Upper lobe of left lung (tissue), 6 donors: ENCODE data around the gene PA2G4. TPM values are rescaled to one million over a fixed set of nuclear protein-coding genes. Genes with fewer than 3 reads are reported as not detected.

ENCODE experiments used
- ATAC-seq, 2 donors: fragments of 200-7000 bp; cut with Tn5 transposase; one replicate each; pipeline ENCODE4 v1.9.1; 2022; ENCODE audit warnings: mild to moderate bottlenecking in 2 of 2, moderate library complexity in 2 of 2; ENCODE audit not compliant: low FRiP score in 2 of 2
- DNase-seq, 2 donors: peaks; one replicate each; pipeline ENCODE4 v3.0.0-alpha.2; 2019 to 2020
- H3K27ac ChIP-seq, 4 donors: fragments of 200-600 bp; sonication (generic); one replicate each; pipeline ENCODE4 v1.5.1; 2016 to 2019
- H3K27me3 ChIP-seq, 4 donors: fragments of 200-600 bp; sonication (generic); one replicate each; pipeline ENCODE4 v1.5.1; 2017 to 2019
- H3K36me3 ChIP-seq, 4 donors: fragments of 200-600 bp; sonication (generic); one replicate each; pipeline ENCODE4 v1.5.1; 2016 to 2019
- H3K4me1 ChIP-seq, 4 donors: fragments of 200-600 bp; sonication (generic); one replicate each; pipeline ENCODE4 v1.5.1; 2018 to 2019
- H3K4me3 ChIP-seq, 4 donors: fragments of 200-600 bp; sonication (generic); one replicate each; pipeline ENCODE4 v1.5.1; 2017 to 2019; ENCODE audit warnings: mild to moderate bottlenecking in 2 of 4, moderate library complexity in 1 of 4
- H3K9me3 ChIP-seq, 4 donors: fragments of 200-600 bp; sonication (generic); one replicate each; pipeline ENCODE4 v1.5.1; 2018 to 2019
- CTCF ChIP-seq, 6 experiments: fragments of 450-650 bp in 4 of 6; fragments of 200-600 bp in 2 of 6; sonication (generic) in 2 of 6; IDR thresholded peaks; one replicate each; pipeline ENCODE4 v1.5.1; 2016 to 2019; ENCODE audit warnings: antibody characterized with exemption in 6 of 6
- EP300 ChIP-seq, 4 donors: sonication (generic); formaldehyde crosslinking; IDR thresholded peaks; one replicate each; pipeline ENCODE4 v1.5.1; 2017; ENCODE audit warnings: antibody characterized with exemption in 4 of 4, control low read depth in 2 of 4
- POLR2A ChIP-seq, 4 donors: fragments of 450-650 bp; IDR thresholded peaks; one replicate each; pipeline ENCODE4 v1.5.1; 2016 to 2017; ENCODE audit warnings: antibody characterized with exemption in 4 of 4, mild to moderate bottlenecking in 2 of 4
- POLR2AphosphoS5 ChIP-seq, 2 donors: sonication (generic); formaldehyde crosslinking; IDR thresholded peaks; one replicate each; pipeline ENCODE4 v1.5.1; 2017; ENCODE audit warnings: antibody characterized with exemption in 2 of 2
- WGBS, 2 donors: methylation state at CpG; one replicate each; pipeline ENCODE4 v1.1.5; 2017 to 2018; 5-methylcytosine and 5-hydroxymethylcytosine counted together
- total RNA-seq, 6 donors: library from RNA; depleted of rRNA in 4 of 6; stranded (reverse); fragments of >200 nt in 4 of 6; gene quantifications; one replicate each; pipeline versions ENCODE4 v1.1.0 to v1.2.1, GENCODE V29; 2016 to 2021
- donor health status: DM: no; HTN: no; CAD: no; lungs with moderate emphysema.
- donor health status: DM: no; HTN: yes; CAD: no; lungs with severe emphysema.

Gene PA2G4
- total RNA-seq, 6 donors from 2014 or later: 36.7 to 103 (median 70.7) TPM

- peaks cover 31 to 49% (median 36%) of the 10 kb centered on the region in 4 donors for H3K4me1 ChIP-seq
- DNase-seq (no peak), ATAC-seq (no peak)
- no peaks in the 10 kb centered on the region for H3K27me3 ChIP-seq
- H3K4me3 ChIP-seq: peak overlapping the region in 3 of 4 donors; percentile 63 to 94 (median 70)
- 61 to 62% methylated on average over 22 of the region's 22 CpGs for whole genome bisulfite sequencing, 2 donors
- TF ChIP-seq CTCF (IDR thresholded peaks at IDR 0.05) (no peak), POLR2A (IDR thresholded peaks at IDR 0.05) (no peak), POLR2AphosphoS5 (IDR thresholded peaks at IDR 0.05) (no peak)
- H3K36me3 ChIP-seq: peaks cover 18 to 47% (median 41%) of the 10 kb centered on the region in 4 donors
- H3K27ac ChIP-seq: peak overlapping the region; percentile 84 to 95 (median 90)
- no peaks in the 10 kb centered on the region for H3K9me3 ChIP-seq
Observed at GRCh38 chr12:56129942-56130495, 25.7 kb downstream of the PA2G4 start.

- Histone ChIP-seq H3K36me3 (peaks cover 18 to 55% (median 46%) of the 10 kb centered on the region in 4 donors), H3K27me3 (no peaks in the 10 kb centered on the region), H3K9me3 (no peaks in the 10 kb centered on the region), H3K27ac (peak overlapping the region in 1 of 4 donors; percentile 95), H3K4me1 (peaks cover 22 to 41% (median 29%) of the 10 kb centered on the region in 4 donors), H3K4me3 (no peak overlapping the region)
- WGBS, 2 donors: 79 to 95% methylated on average over 4 of the region's 4 CpGs
- no peak for DNase-seq
- ATAC-seq: no peak
- TF ChIP-seq CTCF (IDR thresholded peaks at IDR 0.05) (no peak), POLR2AphosphoS5 (IDR thresholded peaks at IDR 0.05) (no peak), POLR2A (IDR thresholded peaks at IDR 0.05) (no peak), EP300 (IDR thresholded peaks at IDR 0.05) (no peak)
Observed at GRCh38 chr12:56130876-56131275, 26.5 kb downstream of the PA2G4 start.

GRCh38 chr12:56134897-56135296 is 30.5 kb downstream of the PA2G4 start:
- 96 to 97% methylated on average over 6 of the region's 6 CpGs for WGBS, 2 donors
- no peak overlapping the region for H3K27ac ChIP-seq
- TF ChIP-seq CTCF (IDR thresholded peaks at IDR 0.05) (no peak), POLR2AphosphoS5 (IDR thresholded peaks at IDR 0.05) (no peak), EP300 (IDR thresholded peaks at IDR 0.05) (no peak), POLR2A (IDR thresholded peaks at IDR 0.05) (no peak)
- no peak for DNase-seq
- peaks cover 2 to 7% (median 6%) of the 10 kb centered on the region in 4 donors for H3K4me1 ChIP-seq
- peaks cover 34 to 91% (median 79%) of the 10 kb centered on the region in 4 donors for H3K36me3 ChIP-seq
- no peak for ATAC-seq
- H3K27me3 ChIP-seq: no peaks in the 10 kb centered on the region
- no peak overlapping the region for H3K4me3 ChIP-seq
- H3K9me3 ChIP-seq: no peaks in the 10 kb centered on the region

GRCh38 chr12:56137853-56138571 is 33.7 kb downstream of the PA2G4 start:
- ATAC-seq: no peak
- H3K27ac ChIP-seq: no peak overlapping the region
- H3K36me3 ChIP-seq: peaks cover 29 to 93% (median 76%) of the 10 kb centered on the region in 4 donors
- H3K27me3 ChIP-seq: no peaks in the 10 kb centered on the region
- TF ChIP-seq CTCF (IDR thresholded peaks at IDR 0.05) (no peak), POLR2AphosphoS5 (IDR thresholded peaks at IDR 0.05) (no peak), POLR2A (IDR thresholded peaks at IDR 0.05) (no peak), EP300 (IDR thresholded peaks at IDR 0.05) (no peak)
- no peak for DNase-seq
- no peak overlapping the region for H3K4me3 ChIP-seq
- no peaks in the 10 kb centered on the region for H3K9me3 ChIP-seq
- WGBS, 2 donors: 92 to 93% methylated on average over 12 to 14 of the region's 14 CpGs
- peaks cover 0 to 6% (median 2%) of the 10 kb centered on the region in 4 donors for H3K4me1 ChIP-seq
